ENCODE data around the gene MYLK4. TPM values are rescaled to one million over a fixed set of nuclear protein-coding genes. Genes with fewer than 3 reads are reported as not detected.
A peak's percentile ranks its signal among the peaks of the same experiment; 100 is the strongest.

The MYLK4 gene
- polyA plus RNA-seq, 1 donor from 2014 or later, result 1.3 TPM

DNA sequence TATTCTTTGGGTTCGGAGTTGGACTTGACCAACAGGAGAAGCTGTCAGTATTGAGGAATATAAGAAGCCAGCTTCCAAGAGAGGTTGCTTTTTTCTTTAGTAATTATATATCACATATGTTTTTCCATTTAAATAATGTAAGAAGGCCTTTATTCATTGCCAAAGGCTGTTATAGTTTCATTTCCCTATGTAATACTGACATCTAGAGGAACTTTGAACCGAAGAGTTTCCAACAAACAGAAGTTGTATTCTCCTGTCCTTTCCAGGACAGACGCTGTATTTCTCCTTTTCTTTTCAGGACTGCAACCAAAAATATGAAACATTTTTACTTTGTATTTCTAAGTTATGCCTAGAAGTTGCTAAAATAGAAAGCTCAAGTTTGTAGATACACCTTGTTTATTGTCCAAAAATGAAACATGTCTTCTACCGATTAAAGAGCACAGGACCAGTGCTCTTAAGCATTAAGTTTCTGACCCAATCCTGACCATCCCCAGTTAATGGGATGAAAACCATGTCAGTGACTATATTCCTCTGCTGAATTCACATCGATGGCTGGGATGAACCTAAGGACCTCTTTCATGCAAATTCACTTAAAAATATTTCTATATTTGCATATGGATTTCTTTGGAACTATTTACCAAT, 55.1 kb downstream of the MYLK4 start:
- H3K9ac ChIP-seq (ENCODE audit: low read length), result no peak overlapping the region
- no peaks in the 10 kb centered on the region for H3K79me2 ChIP-seq (replicated peaks; ENCODE audit: insufficient read depth, low read length)
- no peaks in the 10 kb centered on the region for H3K9me2 ChIP-seq (ENCODE audit: insufficient read depth, low read length)
- H2AFZ ChIP-seq (ENCODE audit: low read depth, low read length), result no peak overlapping the region
- no peak overlapping the region for H3K27ac ChIP-seq (ENCODE audit: low read length)
- peak; percentile 64 for TF ChIP-seq RAD21 (conservative IDR thresholded peaks at IDR 0.05)
- no peak for TF ChIP-seq TAF1 (IDR thresholded peaks at IDR 0.05; ENCODE audit: low read depth)
- TF ChIP-seq EZH2 (IDR thresholded peaks at IDR 0.05; ENCODE audit: borderline replicate concordance, insufficient read depth, low read length, poor library complexity, severe bottlenecking), result no peak
- TF ChIP-seq SMC3 (conservative IDR thresholded peaks at IDR 0.05; ENCODE audit: poor library complexity), result peak; percentile 40
- peak; percentile 48 for TF ChIP-seq CTCF (IDR thresholded peaks at IDR 0.05; ENCODE audit: poor library complexity, severe bottlenecking)
- H3K4me2 ChIP-seq (ENCODE audit: low read length), result no peak overlapping the region
- H3K27me3 ChIP-seq (ENCODE audit: insufficient read depth, low read depth, low read length), result no peaks in the 10 kb centered on the region
- H3F3A ChIP-seq (ENCODE audit: insufficient read depth, low read length, poor library complexity, severe bottlenecking), result no peaks in the 10 kb centered on the region
- no peaks in the 10 kb centered on the region for H3K9me3 ChIP-seq (ENCODE audit: low read length)
- H4K20me1 ChIP-seq (ENCODE audit: insufficient read depth), result no peaks in the 10 kb centered on the region
- H3K36me3 ChIP-seq (ENCODE audit: insufficient read depth, low read length), result no peaks in the 10 kb centered on the region
- no peak overlapping the region for H3K4me3 ChIP-seq (ENCODE audit: low read length)

DNA sequence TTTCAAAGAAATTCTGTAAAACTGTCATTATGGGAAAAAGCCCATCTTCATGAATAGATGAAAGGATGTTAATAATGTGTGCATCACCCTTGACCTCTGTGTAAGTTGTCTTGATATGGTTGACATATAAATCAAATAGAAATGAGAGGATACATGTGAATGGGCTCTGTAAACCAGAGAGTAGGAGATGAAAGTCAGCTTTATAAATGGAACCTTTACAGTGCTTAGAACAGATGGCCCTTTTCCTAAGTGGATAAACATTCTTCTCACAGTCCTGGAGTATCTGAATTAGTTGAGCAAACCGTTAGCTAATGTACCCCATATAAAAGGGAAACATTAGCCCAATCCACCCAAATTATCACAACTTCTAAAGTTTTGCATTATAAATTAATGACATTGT, 57.5 kb downstream of the MYLK4 start:
- H3K9ac ChIP-seq (ENCODE audit: low read length), result no peak overlapping the region
- no peaks in the 10 kb centered on the region for H3K79me2 ChIP-seq (replicated peaks; ENCODE audit: insufficient read depth, low read length)
- H4K20me1 ChIP-seq (ENCODE audit: insufficient read depth), result no peaks in the 10 kb centered on the region
- H3K4me2 ChIP-seq (ENCODE audit: low read length), result no peak overlapping the region
- no peak overlapping the region for H3K4me3 ChIP-seq (ENCODE audit: low read length)
- H3F3A ChIP-seq (ENCODE audit: insufficient read depth, low read length, poor library complexity, severe bottlenecking), result no peaks in the 10 kb centered on the region
- no peak overlapping the region for H3K27ac ChIP-seq (ENCODE audit: low read length)
- no peaks in the 10 kb centered on the region for H3K9me3 ChIP-seq (ENCODE audit: low read length)
- H3K27me3 ChIP-seq (ENCODE audit: insufficient read depth, low read depth, low read length), result no peaks in the 10 kb centered on the region
- no peaks in the 10 kb centered on the region for H3K9me2 ChIP-seq (ENCODE audit: insufficient read depth, low read length)
- no peak for TF ChIP-seq MXI1 (conservative IDR thresholded peaks at IDR 0.05; ENCODE audit: poor library complexity, severe bottlenecking)
- TF ChIP-seq CTCF (IDR thresholded peaks at IDR 0.05; ENCODE audit: poor library complexity, severe bottlenecking), result no peak
- no peak for TF ChIP-seq POLR2AphosphoS5 (IDR thresholded peaks at IDR 0.05)
- TF ChIP-seq EZH2 (IDR thresholded peaks at IDR 0.05; ENCODE audit: borderline replicate concordance, insufficient read depth, low read length, poor library complexity, severe bottlenecking), result no peak
- TF ChIP-seq TAF1 (IDR thresholded peaks at IDR 0.05; ENCODE audit: low read depth), result no peak
- no peak for TF ChIP-seq SMC3 (conservative IDR thresholded peaks at IDR 0.05; ENCODE audit: poor library complexity)
- TF ChIP-seq, protein P1, sequence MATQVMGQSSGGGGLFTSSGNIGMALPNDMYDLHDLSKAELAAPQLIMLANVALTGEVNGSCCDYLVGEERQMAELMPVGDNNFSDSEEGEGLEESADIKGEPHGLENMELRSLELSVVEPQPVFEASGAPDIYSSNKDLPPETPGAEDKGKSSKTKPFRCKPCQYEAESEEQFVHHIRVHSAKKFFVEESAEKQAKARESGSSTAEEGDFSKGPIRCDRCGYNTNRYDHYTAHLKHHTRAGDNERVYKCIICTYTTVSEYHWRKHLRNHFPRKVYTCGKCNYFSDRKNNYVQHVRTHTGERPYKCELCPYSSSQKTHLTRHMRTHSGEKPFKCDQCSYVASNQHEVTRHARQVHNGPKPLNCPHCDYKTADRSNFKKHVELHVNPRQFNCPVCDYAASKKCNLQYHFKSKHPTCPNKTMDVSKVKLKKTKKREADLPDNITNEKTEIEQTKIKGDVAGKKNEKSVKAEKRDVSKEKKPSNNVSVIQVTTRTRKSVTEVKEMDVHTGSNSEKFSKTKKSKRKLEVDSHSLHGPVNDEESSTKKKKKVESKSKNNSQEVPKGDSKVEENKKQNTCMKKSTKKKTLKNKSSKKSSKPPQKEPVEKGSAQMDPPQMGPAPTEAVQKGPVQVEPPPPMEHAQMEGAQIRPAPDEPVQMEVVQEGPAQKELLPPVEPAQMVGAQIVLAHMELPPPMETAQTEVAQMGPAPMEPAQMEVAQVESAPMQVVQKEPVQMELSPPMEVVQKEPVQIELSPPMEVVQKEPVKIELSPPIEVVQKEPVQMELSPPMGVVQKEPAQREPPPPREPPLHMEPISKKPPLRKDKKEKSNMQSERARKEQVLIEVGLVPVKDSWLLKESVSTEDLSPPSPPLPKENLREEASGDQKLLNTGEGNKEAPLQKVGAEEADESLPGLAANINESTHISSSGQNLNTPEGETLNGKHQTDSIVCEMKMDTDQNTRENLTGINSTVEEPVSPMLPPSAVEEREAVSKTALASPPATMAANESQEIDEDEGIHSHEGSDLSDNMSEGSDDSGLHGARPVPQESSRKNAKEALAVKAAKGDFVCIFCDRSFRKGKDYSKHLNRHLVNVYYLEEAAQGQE (IDR thresholded peaks at IDR 0.05; ENCODE audit: borderline replicate concordance), result no peak
- no peak for TF ChIP-seq RAD21 (conservative IDR thresholded peaks at IDR 0.05)
- no peak for TF ChIP-seq EP300 (conservative IDR thresholded peaks at IDR 0.05; ENCODE audit: poor library complexity, severe bottlenecking)
- no peak overlapping the region for H2AFZ ChIP-seq (ENCODE audit: low read depth, low read length)
- no peaks in the 10 kb centered on the region for H3K36me3 ChIP-seq (ENCODE audit: insufficient read depth, low read length)
